CD4-positive, alpha-beta T cell treated with Interleukin-4 for 4 hours (primary cell): ENCODE measurements around the gene FAM131A.

Source experiments
- DNase-seq: peaks from one replicate; pipeline ENCODE4 v3.0.0-alpha.2; 2020

Gene FAM131A

DNA sequence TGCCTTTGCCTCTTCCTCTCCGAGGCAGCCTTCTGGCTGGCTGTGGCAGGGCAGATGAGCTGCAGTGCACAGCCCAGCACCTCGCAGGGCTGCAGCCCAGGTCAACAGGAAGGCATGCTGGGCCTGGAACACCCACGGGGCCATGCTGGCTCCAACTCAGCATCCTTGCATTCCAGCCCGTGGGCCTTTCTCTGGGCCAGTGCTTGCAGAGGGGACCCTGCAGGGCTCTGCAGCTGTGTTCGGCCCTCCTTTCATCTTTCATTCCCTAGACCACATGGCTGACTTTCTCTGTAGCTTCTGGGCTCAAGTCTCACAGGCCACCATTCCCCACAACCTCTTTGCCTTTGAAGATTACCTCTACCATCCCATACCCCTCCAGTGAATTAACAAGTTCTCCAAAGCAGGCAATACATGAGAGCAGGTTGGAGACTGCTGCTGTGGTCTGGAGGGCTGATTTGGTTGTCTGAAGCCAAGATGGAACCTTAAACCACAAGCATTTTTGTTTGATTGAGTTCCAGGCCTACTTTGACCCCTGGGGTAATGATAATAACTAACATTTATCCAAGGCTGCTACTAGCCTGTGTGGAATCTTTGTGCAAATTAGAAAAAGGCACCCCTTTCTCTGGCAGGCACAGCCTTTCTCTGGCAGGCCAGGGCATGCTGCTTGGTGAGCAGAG lies 5.9 kb downstream of the FAM131A start:
- DNase-seq, result no peak

DNA sequence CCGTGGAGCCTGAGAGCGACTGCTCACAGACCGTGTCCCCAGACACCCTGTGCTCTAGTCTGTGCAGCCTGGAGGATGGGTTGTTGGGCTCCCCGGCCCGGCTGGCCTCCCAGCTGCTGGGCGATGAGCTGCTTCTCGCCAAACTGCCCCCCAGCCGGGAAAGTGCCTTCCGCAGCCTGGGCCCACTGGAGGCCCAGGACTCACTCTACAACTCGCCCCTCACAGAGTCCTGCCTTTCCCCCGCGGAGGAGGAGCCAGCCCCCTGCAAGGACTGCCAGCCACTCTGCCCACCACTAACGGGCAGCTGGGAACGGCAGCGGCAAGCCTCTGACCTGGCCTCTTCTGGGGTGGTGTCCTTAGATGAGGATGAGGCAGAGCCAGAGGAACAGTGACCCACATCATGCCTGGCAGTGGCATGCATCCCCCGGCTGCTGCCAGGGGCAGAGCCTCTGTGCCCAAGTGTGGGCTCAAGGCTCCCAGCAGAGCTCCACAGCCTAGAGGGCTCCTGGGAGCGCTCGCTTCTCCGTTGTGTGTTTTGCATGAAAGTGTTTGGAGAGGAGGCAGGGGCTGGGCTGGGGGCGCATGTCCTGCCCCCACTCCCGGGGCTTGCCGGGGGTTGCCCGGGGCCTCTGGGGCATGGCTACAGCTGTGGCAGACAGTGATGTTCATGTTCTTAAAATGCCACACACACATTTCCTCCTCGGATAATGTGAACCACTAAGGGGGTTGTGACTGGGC lies 7.3 kb downstream of the FAM131A start:
- DNase-seq, result no peak

DNA sequence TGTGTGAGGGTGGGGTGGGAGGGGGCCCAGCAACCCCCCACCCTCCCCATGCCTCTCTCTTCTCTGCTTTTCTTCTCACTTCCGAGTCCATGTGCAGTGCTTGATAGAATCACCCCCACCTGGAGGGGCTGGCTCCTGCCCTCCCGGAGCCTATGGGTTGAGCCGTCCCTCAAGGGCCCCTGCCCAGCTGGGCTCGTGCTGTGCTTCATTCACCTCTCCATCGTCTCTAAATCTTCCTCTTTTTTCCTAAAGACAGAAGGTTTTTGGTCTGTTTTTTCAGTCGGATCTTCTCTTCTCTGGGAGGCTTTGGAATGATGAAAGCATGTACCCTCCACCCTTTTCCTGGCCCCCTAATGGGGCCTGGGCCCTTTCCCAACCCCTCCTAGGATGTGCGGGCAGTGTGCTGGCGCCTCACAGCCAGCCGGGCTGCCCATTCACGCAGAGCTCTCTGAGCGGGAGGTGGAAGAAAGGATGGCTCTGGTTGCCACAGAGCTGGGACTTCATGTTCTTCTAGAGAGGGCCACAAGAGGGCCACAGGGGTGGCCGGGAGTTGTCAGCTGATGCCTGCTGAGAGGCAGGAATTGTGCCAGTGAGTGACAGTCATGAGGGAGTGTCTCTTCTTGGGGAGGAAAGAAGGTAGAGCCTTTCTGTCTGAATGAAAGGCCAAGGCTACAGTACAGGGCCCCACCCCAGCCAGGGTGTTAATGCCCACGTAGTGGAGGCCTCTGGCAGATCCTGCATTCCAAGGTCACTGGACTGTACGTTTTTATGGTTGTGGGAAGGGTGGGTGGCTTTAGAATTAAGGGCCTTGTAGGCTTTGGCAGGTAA lies 8.1 kb downstream of the FAM131A start:
- DNase-seq, result no peak

DNA sequence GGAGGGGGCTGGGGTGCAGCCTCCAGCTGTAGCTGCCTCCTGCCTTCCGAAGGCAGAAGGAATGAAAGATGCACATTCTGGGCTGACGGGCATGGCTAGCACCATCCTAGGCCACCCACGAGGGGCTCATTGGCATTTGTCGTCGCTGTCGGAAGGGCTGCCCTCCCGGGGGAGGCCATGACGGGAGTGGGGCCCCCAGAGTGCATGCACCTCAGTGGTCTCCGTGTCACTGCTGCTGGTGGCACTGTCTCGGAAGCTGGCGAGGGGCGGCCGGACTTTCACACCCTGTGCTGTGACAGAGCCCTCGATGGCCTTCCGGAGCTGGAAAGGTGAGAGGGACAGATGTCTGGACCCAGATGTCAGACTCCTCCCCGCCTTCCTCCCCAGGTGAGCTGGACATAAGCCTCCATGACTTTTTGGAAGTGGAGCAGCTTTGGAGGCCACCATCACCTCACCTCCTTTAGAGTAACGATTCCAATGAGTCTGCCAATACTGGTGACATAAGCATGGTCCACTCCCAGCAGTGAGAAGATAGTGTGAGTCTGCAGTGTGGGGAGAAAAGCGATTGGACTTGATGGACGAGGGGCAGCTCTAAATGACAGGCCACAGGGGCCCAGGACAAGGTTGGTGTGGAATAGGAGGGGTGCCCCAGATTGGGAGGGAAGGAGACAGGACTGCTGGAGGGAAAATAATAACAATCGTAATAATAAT lies 9.2 kb downstream of the FAM131A start:
- DNase-seq, result no peak

DNA sequence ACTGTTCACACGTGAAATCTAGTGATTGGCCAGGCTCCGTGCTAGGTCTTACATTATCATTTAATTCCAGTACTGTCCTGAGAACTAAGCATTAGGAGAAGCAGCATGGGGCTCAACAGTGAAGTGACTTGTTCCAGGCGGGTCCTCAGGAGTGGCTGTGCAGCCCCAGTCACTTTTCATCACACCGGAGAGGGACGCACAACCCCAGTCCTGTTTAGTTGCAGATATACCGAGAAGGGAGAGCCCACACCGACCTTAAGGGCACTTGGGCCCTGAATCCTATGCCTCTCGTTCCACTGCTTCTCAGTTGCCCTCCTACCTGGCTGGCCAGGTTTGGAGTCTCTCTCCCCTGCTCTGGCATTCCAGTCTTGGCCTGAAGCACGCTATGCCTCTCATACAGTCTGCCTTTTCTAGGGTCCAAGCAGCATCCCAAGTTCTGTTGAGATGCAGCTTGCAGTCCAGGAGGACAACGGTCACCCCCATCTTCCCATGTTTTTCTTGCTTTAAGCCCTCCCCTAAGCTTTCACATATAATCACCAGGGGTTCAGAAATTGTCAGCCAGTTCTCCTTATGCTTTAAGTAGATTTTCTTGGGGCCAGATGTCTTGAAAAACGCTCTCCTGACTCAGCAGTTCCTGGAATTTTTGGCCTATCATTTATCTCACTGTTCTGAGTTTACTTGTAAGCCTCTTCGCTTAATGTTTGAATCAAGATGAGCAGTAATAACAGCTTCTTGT lies 10.1 kb downstream of the FAM131A start:
- no peak for DNase-seq

DNA sequence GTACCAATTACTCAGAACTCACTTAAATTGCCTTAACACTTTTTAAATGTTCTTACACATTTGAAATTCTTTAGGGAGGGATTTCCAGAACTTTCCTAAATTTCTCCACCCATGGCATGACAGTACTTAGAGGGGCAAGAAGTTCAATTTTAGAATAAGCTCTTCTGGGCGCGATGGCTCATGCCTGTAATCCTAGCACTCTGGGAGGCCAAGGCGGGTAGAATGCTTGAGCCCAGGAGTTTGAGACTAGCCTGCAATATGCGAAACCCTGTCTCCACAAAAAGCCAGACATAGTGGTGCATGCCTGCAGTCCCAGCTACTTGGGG lies 10.6 kb downstream of the FAM131A start:
- no peak for DNase-seq

DNA sequence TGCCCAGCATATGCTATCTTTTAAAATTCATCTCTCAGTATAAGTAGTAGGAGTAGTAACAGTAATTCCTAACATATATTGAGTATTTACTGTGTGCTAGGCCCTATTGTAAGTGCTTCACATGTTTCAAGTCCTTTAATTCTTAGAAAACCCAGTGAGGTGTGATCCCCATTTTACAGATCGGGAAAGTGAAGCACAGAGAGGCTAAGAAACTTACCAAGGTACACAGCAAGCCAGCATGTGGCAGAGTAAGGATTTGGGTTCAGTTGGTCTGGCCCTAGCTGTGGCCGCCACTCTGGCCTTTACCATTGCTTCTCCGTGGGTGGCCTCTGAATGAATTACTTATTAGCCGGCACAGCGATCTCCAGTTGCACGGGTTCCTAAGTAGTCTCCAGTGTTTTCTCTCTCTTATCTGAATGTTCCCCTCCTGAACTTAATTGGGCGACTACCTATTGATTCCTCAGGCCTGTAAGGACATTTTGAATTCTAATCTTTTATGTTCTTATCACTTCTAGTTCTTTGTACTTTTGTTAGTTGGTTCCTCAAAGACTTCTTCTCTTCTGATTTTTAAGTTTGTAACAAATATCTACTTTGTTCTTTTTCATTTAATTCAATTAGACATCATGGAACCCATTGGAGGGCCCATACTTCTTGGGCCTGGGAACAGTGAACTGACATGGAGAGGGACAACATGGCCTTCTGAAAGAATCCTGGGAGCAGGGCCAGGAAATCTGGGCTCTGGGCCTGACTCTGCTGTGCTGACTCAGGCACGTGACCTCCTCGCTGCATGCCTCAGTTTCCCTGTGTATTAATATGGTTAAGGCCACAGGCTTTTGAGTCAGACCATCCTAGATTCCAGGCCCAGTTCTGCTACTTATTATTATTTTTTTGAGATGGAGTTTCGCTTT lies 12.4 kb downstream of the FAM131A start:
- DNase-seq, result no peak

DNA sequence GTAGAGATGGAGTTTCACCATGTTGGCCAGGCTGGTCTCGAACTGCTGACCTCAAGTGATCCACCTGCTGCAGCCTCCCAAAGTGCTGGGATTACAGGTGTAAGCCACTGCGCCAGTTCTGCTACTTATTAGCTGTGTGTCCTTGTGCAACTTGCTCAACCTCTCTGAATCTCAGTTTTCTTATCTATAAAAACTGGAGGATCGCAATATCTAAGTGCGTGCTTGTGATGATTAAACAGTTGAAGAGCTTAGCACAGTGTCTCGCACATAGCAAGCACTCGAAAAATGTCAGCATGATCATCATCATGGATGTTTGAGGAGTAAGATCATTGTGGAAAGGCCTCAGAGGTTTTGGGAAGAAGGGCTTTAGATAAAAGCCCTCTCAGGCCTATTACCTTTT lies 13.2 kb downstream of the FAM131A start:
- DNase-seq, result no peak

DNA sequence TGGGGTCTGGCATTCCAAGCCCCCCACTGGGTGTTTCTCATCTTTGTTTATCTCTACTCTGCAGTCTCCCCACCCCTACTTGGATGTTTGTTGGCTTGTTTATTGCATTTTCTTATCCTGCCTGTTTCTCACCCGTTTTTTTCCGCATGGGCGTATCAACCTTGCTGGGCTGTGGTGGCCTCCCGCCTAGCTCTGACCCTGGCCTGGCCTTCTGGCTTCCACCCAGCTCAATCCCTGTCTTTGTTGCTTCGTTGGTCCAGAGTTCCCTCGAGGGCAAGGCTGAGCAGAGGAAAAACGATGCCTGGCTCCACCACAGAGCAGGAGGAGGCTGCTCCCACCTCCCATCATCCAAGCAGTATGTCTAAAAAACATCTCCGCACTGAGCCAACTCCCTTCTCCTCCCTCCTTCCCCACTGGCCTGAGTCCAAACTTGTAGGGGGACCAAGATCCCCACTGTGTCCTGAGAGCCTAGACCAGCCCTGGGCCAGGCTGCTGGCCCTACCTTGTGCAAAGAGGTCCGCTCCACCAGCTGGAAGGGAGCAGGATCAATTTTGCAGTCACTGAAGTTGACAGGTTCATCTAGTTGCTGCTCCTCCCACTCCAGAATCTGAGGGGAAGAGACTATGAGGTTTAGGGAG lies 14.2 kb downstream of the FAM131A start:
- DNase-seq, result no peak

DNA sequence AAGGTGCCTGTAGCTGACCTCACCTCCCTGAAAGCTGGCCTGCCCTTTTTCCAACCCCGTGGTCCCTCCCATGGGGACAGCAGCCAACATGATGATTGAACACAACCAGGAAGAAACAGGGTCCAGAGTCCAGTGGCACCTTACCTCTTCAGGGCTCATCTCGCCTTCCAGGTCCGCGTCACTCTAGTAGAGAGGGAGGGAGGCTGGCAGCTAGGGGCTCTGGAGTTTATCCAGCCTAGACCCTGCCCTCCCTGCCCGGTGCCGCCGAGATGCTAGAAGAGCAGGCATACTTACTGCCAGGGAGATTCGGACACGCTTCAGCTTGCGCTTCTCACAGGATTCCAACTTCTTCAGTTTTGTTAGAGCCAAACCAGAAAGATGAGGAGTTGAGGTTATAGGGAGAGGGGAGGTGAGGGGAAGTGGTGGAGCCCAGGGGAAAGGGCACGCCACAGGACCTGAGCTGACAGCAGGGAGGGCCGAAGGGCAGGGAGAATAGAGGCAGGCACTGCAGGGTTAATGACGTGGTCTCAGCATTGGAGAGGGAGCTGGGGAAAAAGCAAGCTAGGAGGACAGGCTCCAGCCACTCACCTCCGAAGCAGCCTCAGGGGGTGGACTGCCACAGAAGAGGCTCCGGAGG lies 14.9 kb downstream of the FAM131A start:
- no peak for DNase-seq

DNA sequence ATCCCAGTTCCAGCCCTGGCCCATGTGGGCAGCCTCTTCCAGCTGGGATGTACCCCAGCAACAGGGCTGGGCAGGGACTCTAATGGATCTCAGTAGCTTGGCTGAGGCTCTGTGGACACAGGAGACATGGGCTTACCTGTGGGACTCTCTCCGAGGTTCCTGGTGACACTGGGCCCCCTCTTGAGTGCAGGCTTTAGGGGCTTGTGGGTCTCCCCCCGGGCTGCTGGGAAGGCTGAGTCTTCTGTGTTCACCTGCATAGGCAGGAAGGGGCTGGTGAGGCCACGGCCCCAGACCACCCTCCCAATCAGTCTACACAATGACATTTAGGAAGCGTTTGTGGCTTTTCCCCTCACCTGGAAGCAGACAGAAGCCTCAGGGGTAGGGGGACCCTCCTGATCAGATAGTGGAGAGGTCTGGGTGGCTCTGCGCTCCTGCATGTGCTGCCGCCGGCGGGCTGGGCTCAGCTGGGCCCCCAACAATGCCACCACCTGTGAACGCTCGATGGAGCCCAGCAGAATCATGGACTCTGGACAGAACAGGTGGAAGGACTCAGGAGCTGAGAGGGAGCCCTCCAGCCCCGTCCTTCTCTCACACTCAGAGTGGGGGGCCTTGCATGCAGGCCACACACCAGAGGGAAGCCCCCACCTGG lies 15.6 kb downstream of the FAM131A start:
- DNase-seq, result no peak

DNA sequence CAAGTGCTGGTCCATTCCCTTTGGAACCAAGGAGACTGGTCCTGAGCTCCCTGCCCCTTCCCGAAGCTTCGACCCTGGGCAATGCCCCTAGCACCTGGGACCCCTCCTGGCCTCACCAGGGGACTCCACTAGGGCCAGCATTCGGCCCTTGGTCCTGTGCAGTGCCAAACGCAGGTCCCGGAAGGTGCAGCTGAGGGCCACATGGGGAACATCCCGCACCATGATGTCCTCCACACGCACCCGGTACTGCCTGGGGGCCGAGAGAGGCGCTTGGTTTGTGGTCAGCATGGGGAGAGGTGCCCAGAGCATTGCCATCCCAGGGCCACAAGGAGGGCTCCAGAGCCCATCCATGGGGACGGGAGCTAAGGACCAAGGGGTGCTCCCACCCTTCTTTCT lies 16.1 kb downstream of the FAM131A start:
- DNase-seq, result no peak

DNA sequence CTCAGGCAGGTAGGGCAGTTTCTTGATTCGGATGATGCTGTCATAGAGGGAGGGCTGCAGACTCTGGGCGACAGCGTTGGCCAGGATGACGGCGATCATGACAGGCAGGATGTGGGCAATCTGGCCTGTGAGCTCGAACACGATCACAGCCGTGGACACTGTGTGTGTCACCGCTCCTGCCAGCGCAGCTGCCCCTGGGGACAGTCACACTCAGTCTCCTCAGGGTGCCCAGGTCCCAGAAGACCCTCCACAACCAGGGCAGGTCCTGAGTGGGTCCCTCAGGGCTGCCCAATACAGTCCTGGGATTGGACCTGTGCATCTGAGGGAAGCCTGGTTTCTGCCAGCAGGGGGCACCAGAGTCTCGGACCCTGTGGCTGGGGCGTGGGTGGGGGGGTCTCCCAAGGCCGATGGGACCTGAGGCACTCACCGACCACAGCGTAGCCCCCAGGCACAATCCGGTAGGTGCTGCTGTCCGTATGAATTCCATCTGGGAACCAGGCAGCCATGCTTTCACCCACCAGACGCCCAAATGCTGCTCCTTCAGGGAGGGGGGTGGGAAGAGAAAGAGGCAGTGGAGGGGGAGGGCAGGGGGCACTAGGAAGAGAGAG lies 16.8 kb downstream of the FAM131A start:
- DNase-seq, result peak; percentile 43

DNA sequence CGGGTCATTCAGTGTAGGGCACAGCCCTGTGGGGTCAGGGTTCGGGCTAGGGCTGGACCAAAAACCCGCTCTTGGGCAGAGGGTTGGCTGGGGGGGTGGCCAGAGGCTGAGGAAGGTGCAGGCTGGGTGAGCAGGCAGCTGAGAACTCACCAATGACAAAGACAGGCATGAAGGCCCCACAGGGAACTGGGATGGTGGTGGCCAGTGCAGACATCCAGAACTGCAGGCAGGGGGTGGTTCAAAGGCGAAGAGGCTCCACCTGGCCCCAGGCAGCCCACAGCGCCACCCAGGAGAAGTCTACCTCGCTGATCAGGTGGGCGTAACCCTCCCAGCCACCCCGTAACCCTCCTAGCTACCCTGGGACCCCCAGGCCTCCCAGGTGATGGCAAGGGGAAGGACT lies 17.4 kb downstream of the FAM131A start:
- DNase-seq, result no peak

DNA sequence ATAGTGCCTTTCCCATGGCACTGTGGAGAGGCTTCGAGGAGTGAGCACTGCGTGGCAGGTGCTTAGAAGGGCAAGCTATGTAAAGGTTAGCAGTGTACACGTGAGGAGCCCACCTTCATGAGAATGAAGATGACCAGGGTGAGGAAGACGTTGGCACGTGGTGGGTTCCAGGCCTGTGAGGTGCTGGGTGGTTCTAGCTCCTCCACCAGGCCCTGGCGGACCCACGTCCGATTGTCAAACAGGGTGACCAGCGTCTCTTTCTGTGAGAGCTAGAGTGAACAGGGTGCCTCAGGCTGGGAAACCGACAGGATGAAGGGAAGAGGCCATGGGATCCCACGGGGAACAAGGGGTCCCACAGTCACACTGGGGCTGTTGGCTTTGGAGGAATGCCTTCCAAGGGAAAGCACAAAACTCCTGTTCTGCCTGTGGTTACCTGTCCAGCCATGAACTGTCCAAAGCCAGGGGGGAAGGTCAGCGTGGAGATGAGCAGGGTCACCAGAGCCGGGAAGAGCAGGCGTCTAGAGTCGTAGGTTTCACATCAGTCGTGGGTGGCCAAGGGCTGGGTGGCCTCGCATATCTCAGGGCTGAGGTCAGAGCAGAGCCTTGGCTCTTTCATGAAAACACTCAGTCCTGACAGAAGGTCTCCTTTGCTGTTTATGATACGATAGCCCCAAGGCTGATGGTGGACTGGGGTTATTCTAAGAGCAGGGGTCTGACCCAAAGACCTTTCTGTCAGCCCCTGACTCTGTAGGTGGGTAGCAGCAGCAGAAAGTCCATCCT lies 18.1 kb downstream of the FAM131A start:
- no peak for DNase-seq

DNA sequence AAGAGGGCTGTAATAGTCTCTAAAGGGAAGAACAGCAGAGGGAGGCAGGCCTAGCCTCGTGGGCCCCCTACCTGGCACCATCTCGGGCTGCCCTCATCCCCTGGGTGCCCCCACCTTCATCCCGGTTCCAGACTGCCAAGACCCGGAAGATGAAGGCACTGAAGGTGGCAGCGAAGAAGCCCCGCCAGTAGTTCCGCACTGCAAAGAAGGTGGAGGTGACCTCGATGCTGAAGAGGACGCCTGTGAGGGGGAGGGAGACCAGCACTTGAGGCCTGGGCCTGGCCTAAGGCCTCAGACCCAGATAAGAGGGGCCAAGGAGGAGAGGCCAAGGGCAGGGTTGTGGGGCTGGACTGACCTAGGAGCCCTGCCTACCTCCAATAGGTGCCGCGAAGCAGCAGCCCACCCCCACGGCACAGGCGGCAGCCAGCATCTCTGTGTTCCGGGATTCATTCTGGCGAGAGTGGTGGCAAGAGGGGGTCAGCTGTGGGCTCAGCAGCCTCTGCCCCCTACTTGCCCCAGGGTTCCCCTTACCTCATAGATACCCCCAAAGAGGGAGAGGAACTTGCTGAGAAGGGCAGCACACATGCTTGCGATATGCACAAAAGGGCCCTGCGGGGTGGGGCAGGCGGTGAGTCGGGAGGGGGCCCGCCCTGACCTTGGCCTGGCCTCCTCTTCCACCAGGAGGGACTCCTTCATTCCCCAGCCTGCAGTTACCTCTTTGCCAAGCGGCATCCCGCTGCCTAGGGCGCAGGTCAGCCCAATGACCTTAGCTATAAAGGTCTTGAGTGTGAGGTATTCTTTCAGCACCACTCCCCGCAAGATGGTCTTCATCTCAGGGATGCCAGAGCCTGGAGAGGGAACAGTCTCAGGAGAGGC lies 20.1 kb downstream of the FAM131A start:
- DNase-seq, result no peak

DNA sequence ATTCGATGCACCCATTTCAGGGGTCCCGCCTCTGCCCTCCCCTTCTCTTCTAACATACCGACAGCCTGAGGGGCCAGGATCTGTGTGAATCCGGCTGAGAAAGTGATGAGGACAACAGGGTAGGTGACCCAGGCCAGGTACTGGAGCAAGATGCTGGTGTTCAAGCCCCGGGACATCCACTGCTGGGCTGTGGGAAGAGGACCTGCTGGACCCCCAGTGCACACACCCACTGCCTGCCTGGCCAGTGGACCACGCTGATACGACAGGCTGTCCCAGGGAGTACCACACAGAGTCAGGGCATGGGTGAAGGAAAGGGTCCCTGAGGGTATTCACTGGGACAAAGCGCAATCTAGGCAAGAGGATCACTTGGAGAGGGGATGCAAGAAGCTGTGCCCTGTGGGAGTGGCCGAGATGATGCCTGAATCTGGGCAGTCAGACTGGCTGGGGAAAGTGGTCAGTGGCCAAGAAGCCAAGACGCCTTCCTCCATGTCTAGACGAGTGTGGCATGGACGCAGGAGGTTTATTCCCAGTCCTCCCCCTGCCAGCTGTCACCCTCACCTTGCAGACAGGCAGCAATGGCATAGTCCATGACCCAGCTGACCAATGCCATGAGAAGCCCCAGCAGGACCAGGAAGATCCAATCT lies 20.8 kb downstream of the FAM131A start:
- no peak for DNase-seq
